ENCODE data around the gene TLCD2.

DNA sequence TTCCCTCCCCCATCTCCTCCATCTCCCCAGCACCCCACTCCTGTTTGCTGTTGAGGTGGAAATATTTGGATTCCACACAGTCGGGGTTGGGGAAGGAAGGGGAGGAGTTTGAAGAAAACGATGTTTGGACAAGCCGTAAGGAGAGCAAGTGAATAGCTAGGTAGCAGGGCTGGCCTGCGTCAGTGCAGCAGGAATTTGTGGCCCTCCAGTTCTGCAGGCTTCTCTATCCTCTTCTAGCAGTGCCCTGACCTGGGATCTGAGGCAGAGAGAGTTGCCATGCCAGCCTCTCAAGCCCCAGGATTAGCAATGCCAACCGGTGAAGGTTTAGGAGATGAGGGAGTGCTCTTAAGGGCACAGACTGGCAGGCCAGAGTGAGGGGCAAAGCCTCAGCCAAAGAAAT, 12.5 kb downstream of the TLCD2 start:
- TF ChIP-seq, protein P1, sequence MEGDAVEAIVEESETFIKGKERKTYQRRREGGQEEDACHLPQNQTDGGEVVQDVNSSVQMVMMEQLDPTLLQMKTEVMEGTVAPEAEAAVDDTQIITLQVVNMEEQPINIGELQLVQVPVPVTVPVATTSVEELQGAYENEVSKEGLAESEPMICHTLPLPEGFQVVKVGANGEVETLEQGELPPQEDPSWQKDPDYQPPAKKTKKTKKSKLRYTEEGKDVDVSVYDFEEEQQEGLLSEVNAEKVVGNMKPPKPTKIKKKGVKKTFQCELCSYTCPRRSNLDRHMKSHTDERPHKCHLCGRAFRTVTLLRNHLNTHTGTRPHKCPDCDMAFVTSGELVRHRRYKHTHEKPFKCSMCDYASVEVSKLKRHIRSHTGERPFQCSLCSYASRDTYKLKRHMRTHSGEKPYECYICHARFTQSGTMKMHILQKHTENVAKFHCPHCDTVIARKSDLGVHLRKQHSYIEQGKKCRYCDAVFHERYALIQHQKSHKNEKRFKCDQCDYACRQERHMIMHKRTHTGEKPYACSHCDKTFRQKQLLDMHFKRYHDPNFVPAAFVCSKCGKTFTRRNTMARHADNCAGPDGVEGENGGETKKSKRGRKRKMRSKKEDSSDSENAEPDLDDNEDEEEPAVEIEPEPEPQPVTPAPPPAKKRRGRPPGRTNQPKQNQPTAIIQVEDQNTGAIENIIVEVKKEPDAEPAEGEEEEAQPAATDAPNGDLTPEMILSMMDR (conservative IDR thresholded peaks at IDR 0.05; ENCODE audit: low read depth, low read length) = no peak
- no peak for TF ChIP-seq EZH2 (IDR thresholded peaks at IDR 0.05; ENCODE audit: borderline replicate concordance, low read depth, low read length, poor library complexity, severe bottlenecking)
